Spleen (tissue), 13 donors: ENCODE measurements around the gene ADCY4. TPM values are rescaled to one million over a fixed set of nuclear protein-coding genes. Genes with fewer than 3 reads are reported as not detected.

Experiments
- DNase-seq: peaks from one replicate; pipeline ENCODE4 v3.0.0-alpha.2; 2020
- H3K27ac ChIP-seq, 8 donors: fragments of 200-600 bp; sonication (generic) in 7 of 8; 1 replicate in 4 of 8; 2 replicates in 4 of 8; pipeline versions ENCODE4 v1.5.0 to v1.8.0; 2016 to 2021; ENCODE audit warnings: inconsistent platforms in 4 of 8, mild to moderate bottlenecking in 4 of 8, moderate library complexity in 1 of 8
- H3K27me3 ChIP-seq, 7 donors: fragments of 200-600 bp; sonication (generic) in 6 of 7; replicated peaks in 1 of 7; 1 replicate in 4 of 7; 2 replicates in 3 of 7; pipeline versions ENCODE4 v1.5.0 to v1.8.0; 2016 to 2021; ENCODE audit warnings: inconsistent platforms in 3 of 7, mild to moderate bottlenecking in 1 of 7
- H3K36me3 ChIP-seq, 6 donors: fragments of 200-600 bp; sonication (generic) in 5 of 6; 1 replicate in 4 of 6; 2 replicates in 2 of 6; pipeline versions ENCODE4 v1.5.0 to v1.8.0; 2016 to 2021; ENCODE audit warnings: inconsistent platforms in 2 of 6
- H3K4me1 ChIP-seq, 6 donors: fragments of 200-600 bp; sonication (generic) in 5 of 6; 1 replicate in 3 of 6; 2 replicates in 3 of 6; pipeline versions ENCODE4 v1.5.0 to v1.8.0; 2016 to 2021; ENCODE audit warnings: inconsistent platforms in 3 of 6
- H3K4me3 ChIP-seq, 8 donors: fragments of 200-600 bp; sonication (generic) in 7 of 8; 1 replicate in 4 of 8; 2 replicates in 4 of 8; pipeline versions ENCODE4 v1.5.0 to v1.8.0; 2016 to 2021; ENCODE audit warnings: inconsistent platforms in 4 of 8, mild to moderate bottlenecking in 4 of 8, moderate library complexity in 2 of 8
- H3K9me3 ChIP-seq, 8 donors: fragments of 200-600 bp; sonication (generic) in 7 of 8; 1 replicate in 4 of 8; 2 replicates in 4 of 8; pipeline versions ENCODE4 v1.5.0 to v1.8.0; 2016 to 2021; ENCODE audit warnings: inconsistent platforms in 4 of 8
- CTCF ChIP-seq, 11 experiments: fragments of 200-600 bp in 7 of 11; fragments of 450-650 bp in 4 of 11; sonication (generic) in 4 of 11; IDR thresholded peaks in 8 of 11; conservative IDR thresholded peaks in 3 of 11; 1 replicate in 7 of 11; 2 replicates in 4 of 11; pipeline versions ENCODE4 v1.4.0 to v1.8.0; 2016 to 2021; ENCODE audit warnings: antibody characterized with exemption in 11 of 11, inconsistent platforms in 4 of 11, mild to moderate bottlenecking in 1 of 11
- POLR2A ChIP-seq, 3 donors: fragments of 450-650 bp; IDR thresholded peaks; one replicate each; pipeline ENCODE4 v1.5.1; 2017; ENCODE audit warnings: antibody characterized with exemption in 3 of 3, mild to moderate bottlenecking in 1 of 3
- POLR2AphosphoS5 ChIP-seq, 3 donors: sonication (generic); formaldehyde crosslinking; IDR thresholded peaks; one replicate each; pipeline ENCODE4 v1.5.1; 2017; ENCODE audit warnings: antibody characterized with exemption in 3 of 3
- WGBS, 5 donors: extraction: QIAGEN DNeasy Blood & Tissue Kit in 3 of 5; methylation state at CpG; one replicate each; pipeline versions ENCODE4 v1.1.5 to v1.1.7; 2013 to 2018; 5-methylcytosine and 5-hydroxymethylcytosine counted together
- intact Hi-C: fragments of 100-400 bp; cut with DNase I; formaldehyde crosslinking; loops from one replicate; pipeline ENCODE4 v1.15.0; 2023; ENCODE audit warnings: low total_unique reads
- long read RNA-seq, 2 donors: transcript quantifications; one replicate each; lab custom pipeline, GENCODE V29; 2026
- polyA plus RNA-seq, 3 donors: library from polyadenylated mRNA; stranded (reverse); fragments of 200-250 nt; gene quantifications; one replicate each; pipeline ENCODE4 v1.2.1, GENCODE V29; 2013
- total RNA-seq, 7 donors: library from RNA; depleted of rRNA in 3 of 7; stranded (reverse); fragments of >200 nt in 3 of 7; fragmentation: NEBNext Ultra II Directional in 4 of 7; extraction: Animal tissue kit (Norgen Biotek cat#: 25700) in 4 of 7; gene quantifications; one replicate each; pipeline versions ENCODE4 v1.1.0 to v1.2.1, GENCODE V29; 2016 to 2021
- donor health status: healthy with polysubstance abuse.
- donor health status: DM: no; HTN: no; CAD: no; lungs with moderate emphysema.
- donor health status: DM: no; HTN: no; CAD: no.
- donor health status: Bipolar disorder and iron deficiency.
- donor health status: healthy.
- donor health status: DM: no; HTN: no; CAD: no.
- donor health status: DM: yes; HTN: yes; CAD: no.

Gene ADCY4
- total RNA-seq, result 100 to 1,000 TPM in 1 of 7 donors, 10 to 100 TPM in 6; 34.4 to 114 (median 68.7) TPM
- polyA plus RNA-seq, result 10 to 100 TPM; 13.0 to 53.5 (median 34.0) TPM
- long read RNA-seq, donor 1, partial matches to known transcripts, result 0 of 5 reads
- long read RNA-seq, donor 1, other reads (novel, unspliced or antisense), result 0 of 5 reads
- long read RNA-seq, donor 2, partial matches to known transcripts, result 0 of 4 reads
- long read RNA-seq, donor 2, other reads (novel, unspliced or antisense), result 0 of 4 reads

- intact Hi-C loops, result loop anchor here (5.0 kb wide), 1 partner anchor 98 kb away; no protein-coding TSS in a partner anchor
- peaks cover 57 to 100% (median 85%) of the 10 kb centered on the region in 6 donors for H3K4me1 ChIP-seq
- peaks cover 0 to 34% (median 10%) of the 10 kb centered on the region in 7 donors for H3K27me3 ChIP-seq
These were observed at the start of gene ADCY4 for GRCh38 chr14:24334431-24335291. ADCY4 (minus strand) TSS chr14:24335071; CDS start chr14:24334652, 419 bp downstream.

GRCh38 chr14:24384169-24384568 lies 49.3 kb upstream of the ADCY4 start:
- H3K9me3 ChIP-seq, result no peaks in the 10 kb centered on the region
- no peaks in the 10 kb centered on the region for H3K27me3 ChIP-seq
- no peak overlapping the region for H3K27ac ChIP-seq
- TF ChIP-seq CTCF (IDR thresholded peaks at IDR 0.05 in 8 of 11, conservative IDR thresholded peaks at IDR 0.05 in 3 of 11) (no peak), POLR2A (IDR thresholded peaks at IDR 0.05) (no peak), POLR2AphosphoS5 (IDR thresholded peaks at IDR 0.05) (no peak)
- no peak for DNase-seq
- H3K36me3 ChIP-seq, result no peaks in the 10 kb centered on the region
- 86 to 91% (median 89%) methylated on average over 4 of the region's 4 CpGs for WGBS, 5 donors
- H3K4me3 ChIP-seq, result no peak overlapping the region
- intact Hi-C loops, result no loop called here
- H3K4me1 ChIP-seq, result no peaks in the 10 kb centered on the region

More at GRCh38 chr14:24334431-24335291, at the start of gene ADCY4:
- 4 to 7% (median 6%) methylated on average over 45 to 65 of the region's 65 CpGs for WGBS, 5 donors
- no peaks in the 10 kb centered on the region for H3K9me3 ChIP-seq
- peak within 1 kb of the TSS; percentile 48 to 85 (median 72) for H3K27ac ChIP-seq
- peak; percentile 89 for DNase-seq
- peaks cover 0 to 34% (median 8%) of the 10 kb centered on the region in 6 donors for H3K36me3 ChIP-seq
- H3K4me3 ChIP-seq, result peak within 1 kb of the TSS; percentile 31 to 71 (median 41)
- TF ChIP-seq POLR2AphosphoS5 (IDR thresholded peaks at IDR 0.05) (peak; percentile 72 to 86 (median 85)), CTCF (IDR thresholded peaks at IDR 0.05 in 8 of 11, conservative IDR thresholded peaks at IDR 0.05 in 3 of 11) (no peak)

GRCh38 chr14:24382064-24382371 lies 47.1 kb upstream of the ADCY4 start:
- H3K36me3 ChIP-seq, result no peaks in the 10 kb centered on the region
- H3K27me3 ChIP-seq, result no peaks in the 10 kb centered on the region
- no peaks in the 10 kb centered on the region for H3K9me3 ChIP-seq
- H3K27ac ChIP-seq, result no peak overlapping the region
- intact Hi-C loops, result no loop called here
- TF ChIP-seq POLR2A (IDR thresholded peaks at IDR 0.05) (no peak), POLR2AphosphoS5 (IDR thresholded peaks at IDR 0.05) (no peak), CTCF (IDR thresholded peaks at IDR 0.05 in 8 of 11, conservative IDR thresholded peaks at IDR 0.05 in 3 of 11) (no peak)
- 67 to 94% (median 85%) methylated on average over 4 of the region's 4 CpGs for WGBS, 5 donors
- H3K4me1 ChIP-seq, result no peaks in the 10 kb centered on the region
- DNase-seq, result no peak
- no peak overlapping the region for H3K4me3 ChIP-seq
